HL-60 (cell line): ENCODE data around the gene RUSF1.

Experiments
- SPI1 ChIP-seq: IDR thresholded peaks from 2 replicates; pipeline ENCODE4 v1.6.1; 2012; ENCODE audit warnings: low read depth, mild to moderate bottlenecking, borderline replicate concordance
- TF ChIP-seq, protein P1 (sequence below): IDR thresholded peaks from 2 replicates; pipeline ENCODE4 v1.6.1; 2012; ENCODE audit warnings: low read depth; ENCODE audit not compliant: insufficient replicate concordance
- TF ChIP-seq, protein P2 (sequence below): IDR thresholded peaks from one replicate; pipeline ENCODE4 v1.5.1; 2011; ENCODE audit warnings: low read length, control low read depth, inconsistent platforms; ENCODE audit not compliant: insufficient read depth

DNA sequence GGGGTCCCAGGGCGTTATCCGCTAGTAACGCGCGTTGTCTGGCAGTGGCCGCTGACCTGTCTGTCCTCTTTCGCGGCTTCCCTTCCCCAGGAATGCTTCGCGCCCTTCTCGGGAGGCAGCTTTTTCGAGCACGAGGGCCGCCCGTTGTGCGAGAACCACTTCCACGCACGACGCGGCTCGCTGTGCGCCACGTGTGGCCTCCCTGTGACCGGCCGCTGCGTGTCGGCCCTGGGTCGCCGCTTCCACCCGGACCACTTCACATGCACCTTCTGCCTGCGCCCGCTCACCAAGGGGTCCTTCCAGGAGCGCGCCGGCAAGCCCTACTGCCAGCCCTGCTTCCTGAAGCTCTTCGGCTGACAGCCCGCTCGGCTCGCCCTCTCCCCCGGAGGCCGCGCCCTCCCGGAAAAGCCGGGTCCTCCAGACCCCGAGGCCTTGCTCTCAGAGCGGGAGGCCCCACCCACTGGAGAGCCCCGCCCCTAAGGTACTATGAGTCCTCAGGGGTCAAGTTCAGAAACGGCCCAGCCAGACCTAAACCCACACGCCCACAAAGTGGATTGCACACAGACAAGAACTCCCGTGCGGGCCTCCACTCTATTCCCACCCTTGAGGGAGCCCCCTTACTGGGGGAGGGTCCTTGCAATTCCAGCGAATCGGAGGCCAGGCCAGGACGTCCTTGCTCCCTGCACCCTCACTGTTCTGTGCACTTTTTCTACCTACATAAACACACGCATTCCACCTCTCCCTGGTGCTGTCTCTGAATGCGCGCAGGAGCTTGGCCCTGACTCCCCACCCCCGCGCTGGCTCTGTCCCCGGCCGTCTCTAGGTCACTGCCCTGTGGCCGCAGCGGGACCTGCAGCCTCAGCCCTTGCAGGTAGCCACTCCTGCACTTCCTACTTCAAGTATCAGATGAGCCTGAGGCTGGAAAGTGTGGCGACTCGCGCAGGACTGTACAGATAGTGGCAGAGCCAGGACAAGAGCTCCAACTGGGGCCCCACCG, 30.7 kb downstream of the RUSF1 start:
- TF ChIP-seq, protein P1, sequence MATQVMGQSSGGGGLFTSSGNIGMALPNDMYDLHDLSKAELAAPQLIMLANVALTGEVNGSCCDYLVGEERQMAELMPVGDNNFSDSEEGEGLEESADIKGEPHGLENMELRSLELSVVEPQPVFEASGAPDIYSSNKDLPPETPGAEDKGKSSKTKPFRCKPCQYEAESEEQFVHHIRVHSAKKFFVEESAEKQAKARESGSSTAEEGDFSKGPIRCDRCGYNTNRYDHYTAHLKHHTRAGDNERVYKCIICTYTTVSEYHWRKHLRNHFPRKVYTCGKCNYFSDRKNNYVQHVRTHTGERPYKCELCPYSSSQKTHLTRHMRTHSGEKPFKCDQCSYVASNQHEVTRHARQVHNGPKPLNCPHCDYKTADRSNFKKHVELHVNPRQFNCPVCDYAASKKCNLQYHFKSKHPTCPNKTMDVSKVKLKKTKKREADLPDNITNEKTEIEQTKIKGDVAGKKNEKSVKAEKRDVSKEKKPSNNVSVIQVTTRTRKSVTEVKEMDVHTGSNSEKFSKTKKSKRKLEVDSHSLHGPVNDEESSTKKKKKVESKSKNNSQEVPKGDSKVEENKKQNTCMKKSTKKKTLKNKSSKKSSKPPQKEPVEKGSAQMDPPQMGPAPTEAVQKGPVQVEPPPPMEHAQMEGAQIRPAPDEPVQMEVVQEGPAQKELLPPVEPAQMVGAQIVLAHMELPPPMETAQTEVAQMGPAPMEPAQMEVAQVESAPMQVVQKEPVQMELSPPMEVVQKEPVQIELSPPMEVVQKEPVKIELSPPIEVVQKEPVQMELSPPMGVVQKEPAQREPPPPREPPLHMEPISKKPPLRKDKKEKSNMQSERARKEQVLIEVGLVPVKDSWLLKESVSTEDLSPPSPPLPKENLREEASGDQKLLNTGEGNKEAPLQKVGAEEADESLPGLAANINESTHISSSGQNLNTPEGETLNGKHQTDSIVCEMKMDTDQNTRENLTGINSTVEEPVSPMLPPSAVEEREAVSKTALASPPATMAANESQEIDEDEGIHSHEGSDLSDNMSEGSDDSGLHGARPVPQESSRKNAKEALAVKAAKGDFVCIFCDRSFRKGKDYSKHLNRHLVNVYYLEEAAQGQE = no peak
- TF ChIP-seq, protein P2, sequence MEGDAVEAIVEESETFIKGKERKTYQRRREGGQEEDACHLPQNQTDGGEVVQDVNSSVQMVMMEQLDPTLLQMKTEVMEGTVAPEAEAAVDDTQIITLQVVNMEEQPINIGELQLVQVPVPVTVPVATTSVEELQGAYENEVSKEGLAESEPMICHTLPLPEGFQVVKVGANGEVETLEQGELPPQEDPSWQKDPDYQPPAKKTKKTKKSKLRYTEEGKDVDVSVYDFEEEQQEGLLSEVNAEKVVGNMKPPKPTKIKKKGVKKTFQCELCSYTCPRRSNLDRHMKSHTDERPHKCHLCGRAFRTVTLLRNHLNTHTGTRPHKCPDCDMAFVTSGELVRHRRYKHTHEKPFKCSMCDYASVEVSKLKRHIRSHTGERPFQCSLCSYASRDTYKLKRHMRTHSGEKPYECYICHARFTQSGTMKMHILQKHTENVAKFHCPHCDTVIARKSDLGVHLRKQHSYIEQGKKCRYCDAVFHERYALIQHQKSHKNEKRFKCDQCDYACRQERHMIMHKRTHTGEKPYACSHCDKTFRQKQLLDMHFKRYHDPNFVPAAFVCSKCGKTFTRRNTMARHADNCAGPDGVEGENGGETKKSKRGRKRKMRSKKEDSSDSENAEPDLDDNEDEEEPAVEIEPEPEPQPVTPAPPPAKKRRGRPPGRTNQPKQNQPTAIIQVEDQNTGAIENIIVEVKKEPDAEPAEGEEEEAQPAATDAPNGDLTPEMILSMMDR = no peak
- TF ChIP-seq SPI1 = no peak
